ENCODE results near the gene CLDN9. TPM values are rescaled to one million over a fixed set of nuclear protein-coding genes. Genes with fewer than 3 reads are reported as not detected.
A peak's percentile ranks its signal among the peaks of the same experiment; 100 is the strongest.

The CLDN9 gene
- total RNA-seq, 6 experiments from 2014 or later = 0.25 to 1.7 (median 0.92) TPM

- 22% methylated on average over 4 of the region's 6 CpGs for WGBS (ENCODE audit: insufficient coverage, low coverage, low lambda C conversion rate, missing lambda C conversion rate)
- H3K36me3 ChIP-seq = no peaks in the 10 kb centered on the region
- peak; percentile 45 to 69 (median 64) for ATAC-seq
- H3K4me1 ChIP-seq = peaks cover 0 to 20% (median 7%) of the 10 kb centered on the region in 4 donors
- H3K9me3 ChIP-seq = no peaks in the 10 kb centered on the region
- TF ChIP-seq CTCF (IDR thresholded peaks at IDR 0.05) (no peak), POLR2A (IDR thresholded peaks at IDR 0.05) (no peak)
- H3K4me3 ChIP-seq = no peak overlapping the region
- H3K27ac ChIP-seq = no peak overlapping the region
- H3K27me3 ChIP-seq = no peaks in the 10 kb centered on the region
- DNase-seq = peak; percentile 80 to 87 (median 85)
- intact Hi-C loops (cut with DNase I) = no loop called here
Measured at GRCh38 chr16:2977440-2977839, 35.3 kb upstream of the CLDN9 start.

GRCh38 chr16:2979669-2980226, 33.0 kb upstream of the CLDN9 start:
- no peaks in the 10 kb centered on the region for H3K36me3 ChIP-seq
- intact Hi-C loops (cut with DNase I) = no loop called here
- H3K4me3 ChIP-seq = peak overlapping the region; percentile 66 to 94 (median 81)
- H3K9me3 ChIP-seq = no peaks in the 10 kb centered on the region
- DNase-seq = no peak
- ATAC-seq = no peak
- TF ChIP-seq POLR2A (IDR thresholded peaks at IDR 0.05) (no peak), CTCF (IDR thresholded peaks at IDR 0.05) (no peak)
- peaks cover 0 to 28% (median 7%) of the 10 kb centered on the region in 4 donors for H3K4me1 ChIP-seq
- WGBS (ENCODE audit: insufficient coverage, low coverage, low lambda C conversion rate, missing lambda C conversion rate) = 3% methylated on average over 21 of the region's 43 CpGs
- H3K27ac ChIP-seq = no peak overlapping the region
- no peaks in the 10 kb centered on the region for H3K27me3 ChIP-seq

- ATAC-seq = peak; percentile 85 to 93 (median 88)
- H3K4me1 ChIP-seq = peaks cover 0 to 34% (median 7%) of the 10 kb centered on the region in 4 donors
- peak within 1 kb of the TSS; percentile 66 to 94 (median 81) for H3K4me3 ChIP-seq
- H3K27ac ChIP-seq = peak within 1 kb of the TSS; percentile 37 to 86 (median 84)
- no peaks in the 10 kb centered on the region for H3K27me3 ChIP-seq
- H3K9me3 ChIP-seq = no peaks in the 10 kb centered on the region
- peak; percentile 95 for TF ChIP-seq POLR2A (IDR thresholded peaks at IDR 0.05)
- TF ChIP-seq CTCF (IDR thresholded peaks at IDR 0.05) = no peak
- no peaks in the 10 kb centered on the region for H3K36me3 ChIP-seq
- intact Hi-C loops (cut with DNase I) = no loop called here
- peak; percentile 92 to 94 (median 93) for DNase-seq
- 44% methylated on average over 12 of the region's 91 CpGs for WGBS (ENCODE audit: insufficient coverage, low coverage, low lambda C conversion rate, missing lambda C conversion rate)
Measured at GRCh38 chr16:2980227-2981176, 32.2 kb upstream of the CLDN9 start, which contains the start of gene PKMYT1. PKMYT1 (minus strand) TSS chr16:2980446; CDS start chr16:2979657, 789 bp downstream.

GRCh38 chr16:2981177-2981898, 31.4 kb upstream of the CLDN9 start:
- no peaks in the 10 kb centered on the region for H3K27me3 ChIP-seq
- ATAC-seq (no peak), DNase-seq (no peak)
- H3K9me3 ChIP-seq = no peaks in the 10 kb centered on the region
- intact Hi-C loops (cut with DNase I) = no loop called here
- TF ChIP-seq POLR2A (IDR thresholded peaks at IDR 0.05) = no peak
- TF ChIP-seq CTCF (IDR thresholded peaks at IDR 0.05) = no peak
- no peak overlapping the region for H3K27ac ChIP-seq
- H3K4me3 ChIP-seq = no peak overlapping the region
- peaks cover 0 to 41% (median 10%) of the 10 kb centered on the region in 4 donors for H3K4me1 ChIP-seq
- no peaks in the 10 kb centered on the region for H3K36me3 ChIP-seq
- 59% methylated on average over 31 of the region's 33 CpGs for WGBS (ENCODE audit: insufficient coverage, low coverage, low lambda C conversion rate, missing lambda C conversion rate)

Data from right lobe of liver (tissue), 6 donors.